LNCAP (cell line): Measurements from ENCODE around the gene GALNT2.

Experiments used
- CTCF ChIP-seq: fragments of 450-650 bp; IDR thresholded peaks from 2 replicates; pipeline ENCODE4 v1.5.1; 2017; ENCODE audit warnings: mild to moderate bottlenecking

GALNT2 gene

GRCh38 chr1:230144010-230144614, 77.1 kb downstream of the GALNT2 start:
- TF ChIP-seq CTCF: no peak

DNA sequence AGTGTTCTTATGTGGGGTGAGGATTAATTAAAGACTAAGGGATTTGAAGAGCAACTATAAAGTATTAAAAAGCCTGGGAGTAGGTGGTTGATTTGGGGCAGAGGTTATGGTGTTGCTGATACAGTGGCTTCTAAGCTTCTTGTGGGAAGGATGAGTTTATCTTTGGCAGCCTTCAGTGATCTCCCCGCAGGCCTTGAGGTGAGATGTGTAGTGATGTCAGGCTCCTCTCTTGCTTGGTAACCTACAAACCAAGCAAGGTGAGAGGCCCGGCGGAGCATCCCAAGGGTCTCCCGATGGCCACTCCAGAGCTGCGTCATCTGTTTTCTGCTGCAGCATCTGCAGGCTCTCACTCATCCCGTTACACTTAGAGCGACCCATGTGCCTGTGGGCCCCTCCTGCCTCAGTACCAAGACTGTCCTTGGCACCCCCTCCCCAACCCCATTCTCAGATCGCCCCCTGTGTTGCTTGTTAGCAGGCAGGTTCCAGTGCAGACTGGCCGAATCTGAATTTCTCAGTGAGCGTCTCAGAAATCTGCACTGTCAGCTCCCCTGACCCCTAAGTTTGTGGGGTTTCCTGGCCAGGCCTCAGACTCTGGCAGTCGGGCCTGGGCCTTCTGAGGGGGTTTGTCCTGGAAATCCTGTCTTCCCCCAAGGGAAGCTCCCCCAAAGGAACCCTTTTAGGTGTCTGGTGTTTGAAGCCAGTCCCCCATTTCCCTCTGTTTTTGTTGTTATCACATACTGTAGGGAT, 77.9 kb downstream of the GALNT2 start:
- no peak for TF ChIP-seq CTCF

DNA sequence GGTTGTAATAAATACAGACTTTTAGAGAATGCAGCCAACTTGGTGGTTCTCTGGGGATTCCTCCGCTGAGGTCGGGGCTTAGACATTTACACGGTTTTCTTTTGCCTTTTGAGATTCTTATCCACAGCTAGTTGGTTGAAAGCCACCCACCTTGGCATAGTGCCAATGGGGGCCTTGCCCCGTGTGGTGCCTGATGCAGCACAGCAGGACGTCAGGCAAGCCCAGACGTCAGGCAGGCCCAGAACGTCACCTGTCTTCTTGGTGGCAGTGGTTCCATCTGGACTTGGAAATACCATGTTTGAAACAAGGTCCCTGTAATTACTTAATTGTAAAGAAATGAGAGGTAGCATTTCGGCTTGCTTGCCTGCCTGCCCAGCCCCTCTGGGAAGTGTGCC, 78.5 kb downstream of the GALNT2 start:
- no peak for TF ChIP-seq CTCF

- TF ChIP-seq CTCF: no peak
Measured at GRCh38 chr1:230145953-230146476, 79.0 kb downstream of the GALNT2 start.

GRCh38 chr1:230146709-230147108, 79.7 kb downstream of the GALNT2 start:
- no peak for TF ChIP-seq CTCF

- no peak for TF ChIP-seq CTCF
Measured at GRCh38 chr1:230147253-230148125, 80.5 kb downstream of the GALNT2 start.

- no peak for TF ChIP-seq CTCF
Measured at GRCh38 chr1:230148126-230148652, 81.2 kb downstream of the GALNT2 start.
